ENCODE results near the gene BICC1.

The BICC1 gene

DNA sequence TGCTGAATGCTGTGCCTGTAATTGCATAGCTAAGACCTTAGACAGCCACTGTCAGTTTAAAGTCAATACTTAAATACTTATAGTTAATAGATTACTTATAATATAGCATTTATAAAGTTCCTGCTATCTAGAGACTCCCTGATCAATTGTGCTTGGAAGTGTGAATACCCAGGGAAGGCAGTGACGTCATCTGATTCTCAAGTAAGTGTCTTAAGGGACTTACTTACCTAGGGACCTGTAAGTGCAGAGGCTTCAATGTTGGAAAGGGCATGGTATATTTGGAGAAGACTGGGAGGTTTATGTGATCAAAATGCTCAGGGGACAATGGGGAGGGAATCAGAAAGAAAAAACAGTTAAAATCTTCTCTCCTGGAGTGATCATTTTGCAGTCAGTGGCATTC lies 55.0 kb downstream of the BICC1 start:
- no peak for DNase-seq

- DNase-seq, result no peak
These were observed 55.8 kb downstream of the BICC1 start for GRCh38 chr10:58568428-58568935.

DNA sequence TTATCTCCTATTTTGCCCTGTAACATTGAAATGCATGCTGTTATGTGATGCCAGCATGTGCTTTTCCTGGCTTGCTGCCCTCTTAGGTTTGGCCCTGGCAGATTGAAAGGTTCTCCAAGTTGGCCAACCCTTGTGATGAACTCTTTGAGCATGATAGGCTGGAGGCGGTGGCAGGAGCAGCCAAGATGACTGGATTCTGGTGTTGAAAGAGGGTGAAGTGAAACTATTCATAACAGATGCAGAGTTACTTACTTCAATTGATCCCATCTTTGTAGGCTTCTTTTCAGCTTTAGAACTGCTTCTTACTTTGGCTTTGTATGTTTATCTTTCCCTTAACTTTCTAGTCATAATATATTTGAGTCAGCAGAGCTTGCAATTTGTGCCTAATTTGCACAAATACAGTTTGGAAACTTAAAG lies 57.6 kb downstream of the BICC1 start:
- DNase-seq, result no peak

- no peak for DNase-seq
These were observed 58.3 kb downstream of the BICC1 start for GRCh38 chr10:58570979-58571378.

DNA sequence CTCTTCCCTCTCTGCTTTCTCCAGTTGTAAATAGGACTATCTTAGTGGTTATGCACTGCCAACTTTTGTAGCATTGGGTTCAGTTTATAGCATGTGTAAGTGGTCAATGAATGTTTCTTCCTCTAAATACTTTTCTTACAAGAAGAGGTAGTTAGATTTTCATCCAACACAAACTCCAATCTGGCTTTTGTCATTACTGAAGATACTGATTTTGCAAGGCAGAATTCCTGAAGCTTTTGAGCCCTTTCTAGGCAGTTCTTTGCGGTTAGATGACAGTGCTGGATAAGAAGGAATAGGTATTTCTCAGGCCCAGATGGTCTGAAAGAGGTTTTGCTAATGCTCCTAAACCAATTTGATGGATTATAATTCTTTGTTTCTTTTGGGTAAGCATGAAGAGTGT lies 60.5 kb downstream of the BICC1 start:
- DNase-seq, result no peak

- no peak for DNase-seq
These were observed 61.4 kb downstream of the BICC1 start for GRCh38 chr10:58574058-58574457.

GRCh38 chr10:58575491-58575890 lies 62.8 kb downstream of the BICC1 start:
- DNase-seq, result no peak

- DNase-seq, result no peak
These were observed 64.2 kb downstream of the BICC1 start for GRCh38 chr10:58576751-58577436.

GRCh38 chr10:58577437-58577777 lies 64.7 kb downstream of the BICC1 start:
- peak; percentile 52 for DNase-seq

DNA sequence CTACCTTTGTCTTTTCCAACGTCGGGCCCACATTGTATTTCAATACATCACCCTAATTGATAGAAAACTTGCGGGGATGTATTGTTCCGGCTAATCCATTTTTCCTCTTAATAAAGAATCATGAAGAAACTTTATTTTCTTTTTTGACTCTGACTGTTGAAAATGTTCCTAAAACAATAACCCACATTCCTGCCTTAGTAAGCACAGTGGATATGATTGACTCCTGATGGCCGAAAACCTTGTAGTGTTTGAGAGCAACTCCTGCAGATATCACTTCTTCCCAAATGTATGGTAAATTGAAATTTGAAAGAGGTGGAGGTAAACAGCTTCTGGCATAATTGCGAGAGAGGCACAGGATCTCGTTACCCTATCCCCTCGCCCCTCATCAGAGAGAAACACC lies 65.7 kb downstream of the BICC1 start:
- no peak for DNase-seq

DNA sequence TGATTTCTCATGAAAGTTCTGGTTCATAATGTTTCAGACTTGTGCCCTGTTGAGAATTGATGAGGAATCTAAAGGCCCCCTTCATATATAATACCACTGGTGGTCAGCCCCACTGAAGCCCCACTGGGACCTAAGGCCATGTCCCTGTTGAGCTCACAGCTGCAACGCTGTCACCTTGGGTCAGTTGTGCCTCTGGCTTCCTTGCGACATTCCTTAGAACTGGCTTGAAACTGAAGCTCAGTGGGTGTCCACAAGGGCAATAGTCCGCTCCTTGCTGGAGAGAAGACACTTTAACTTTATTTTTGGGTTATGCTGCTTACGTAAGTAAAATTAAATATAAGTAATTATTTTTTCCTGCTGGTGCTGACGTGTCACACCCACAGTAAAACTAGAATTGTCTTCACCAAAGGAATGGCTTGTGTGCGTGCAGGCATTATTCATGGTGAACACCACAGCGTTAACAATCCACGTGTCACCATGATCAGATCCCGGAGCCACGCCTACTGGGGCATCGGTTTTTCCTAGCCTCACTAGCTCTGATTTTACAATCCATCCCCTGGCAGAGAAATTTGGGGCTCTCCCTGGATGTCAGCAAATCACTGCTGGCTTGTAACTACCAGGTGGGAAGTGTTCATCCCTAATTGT lies 66.5 kb downstream of the BICC1 start:
- no peak for DNase-seq

GRCh38 chr10:58582045-58582444 lies 69.4 kb downstream of the BICC1 start:
- no peak for DNase-seq

- DNase-seq, result peak; percentile 10
These were observed 72.8 kb downstream of the BICC1 start for GRCh38 chr10:58585435-58585834.

DNA sequence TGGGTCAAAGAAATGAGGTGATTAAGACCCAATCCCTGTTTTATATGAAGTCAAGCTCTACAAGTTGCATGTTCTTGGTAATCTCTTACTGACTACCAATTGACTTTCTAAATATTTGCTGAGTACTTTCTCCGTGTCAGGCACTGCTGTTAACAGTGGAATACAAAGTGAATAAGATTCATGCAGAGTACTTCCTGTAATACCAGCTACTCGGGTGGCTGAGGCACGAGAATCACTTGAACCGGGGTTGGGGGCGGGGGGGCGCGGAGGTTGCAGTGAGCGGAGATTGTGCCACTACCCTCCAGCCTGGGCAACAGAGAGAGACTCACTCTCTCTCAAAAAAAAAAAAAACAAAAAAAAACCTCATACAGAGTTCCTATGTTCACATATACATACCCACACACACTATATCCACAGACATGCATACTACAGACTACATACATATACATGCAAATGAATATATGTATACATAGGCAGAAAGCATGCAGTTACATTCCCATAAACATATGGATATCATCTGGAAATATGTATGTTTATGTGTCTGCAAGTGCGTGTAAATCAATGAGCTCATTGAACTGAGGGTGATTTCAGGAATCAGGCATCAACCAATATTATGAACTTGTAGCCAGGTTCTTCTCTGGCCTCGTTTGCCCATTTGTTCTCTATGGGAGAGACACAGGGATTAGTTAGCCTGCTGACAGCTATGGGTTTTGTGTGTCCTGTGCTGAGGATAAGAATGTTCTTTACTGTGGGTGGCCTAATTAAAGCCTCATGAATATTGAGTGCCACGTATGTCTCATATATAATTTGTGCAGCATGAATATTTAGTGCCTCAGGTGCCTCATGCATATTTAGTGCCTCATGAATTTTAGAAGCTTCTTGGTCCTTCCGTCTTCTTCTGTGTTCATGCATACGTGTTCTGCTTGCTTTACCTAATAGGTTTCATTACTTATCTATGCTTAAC lies 73.9 kb downstream of the BICC1 start:
- DNase-seq, result no peak

- no peak for DNase-seq
These were observed 75.0 kb downstream of the BICC1 start for GRCh38 chr10:58587676-58588075.

GRCh38 chr10:58588673-58589265 lies 76.1 kb downstream of the BICC1 start:
- no peak for DNase-seq

GRCh38 chr10:58590152-58590840 lies 77.6 kb downstream of the BICC1 start:
- DNase-seq, result no peak

DNA sequence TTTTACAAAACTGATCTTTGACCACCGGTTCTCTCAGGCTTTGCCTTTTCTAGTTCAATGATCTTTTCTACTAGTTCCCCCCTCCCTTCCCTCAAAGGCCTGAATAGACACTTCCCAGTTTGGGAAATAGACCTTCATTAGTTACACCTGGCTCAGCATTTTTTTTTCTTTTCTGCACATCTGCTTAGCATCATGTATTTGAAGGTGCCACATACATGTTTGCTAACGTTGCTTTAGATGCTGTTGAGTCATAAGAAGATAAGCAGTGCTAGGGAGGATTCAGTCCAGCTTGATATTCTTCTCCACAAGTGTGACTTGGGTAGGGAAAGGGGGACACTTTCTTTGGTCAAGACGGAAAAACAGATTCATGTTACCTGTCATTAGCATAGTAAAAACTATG lies 78.3 kb downstream of the BICC1 start:
- DNase-seq, result no peak

- DNase-seq, result peak; percentile 30
These were observed 80.3 kb downstream of the BICC1 start for GRCh38 chr10:58593008-58593407.

- DNase-seq, result peak; percentile 15
These were observed 84.5 kb downstream of the BICC1 start for GRCh38 chr10:58597211-58597610.

GRCh38 chr10:58599927-58600553 lies 87.4 kb downstream of the BICC1 start:
- no peak for DNase-seq

DNA sequence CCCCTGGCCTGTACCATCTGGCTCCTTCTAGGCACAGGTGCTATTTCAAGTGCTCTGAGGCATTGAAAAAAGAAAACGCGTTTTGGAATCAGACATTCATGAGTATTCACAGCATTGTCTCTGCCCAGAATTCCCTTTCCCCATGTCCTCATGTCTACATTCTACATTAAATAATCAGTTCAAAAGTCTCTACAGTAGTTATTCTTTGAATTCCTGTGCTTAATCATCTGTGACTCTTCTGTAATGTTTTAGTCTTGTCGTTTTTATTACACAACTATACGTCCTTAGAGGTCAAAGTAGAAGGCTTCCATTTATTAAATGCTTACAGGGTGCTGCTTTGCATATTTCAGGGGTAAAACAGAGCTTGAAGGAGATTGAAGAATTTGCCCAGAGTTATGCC lies 95.7 kb downstream of the BICC1 start:
- DNase-seq, result no peak

Measured in hematopoietic multipotent progenitor cell treated with erythropoietin and hydrocortisone succinate and interleukin-3 and kit ligand, for 6 days (in vitro differentiated cells).